ENCODE measurements around the gene COL23A1. TPM values are rescaled to one million over a fixed set of nuclear protein-coding genes. Genes with fewer than 3 reads are reported as not detected.
A peak's percentile ranks its signal among the peaks of the same experiment; 100 is the strongest.

The COL23A1 gene
- total and polyA plus RNA-seq, 2 of the 13 experiments (the other 11 are each of a cell fraction or from before 2014, with no cell fraction given), result not detected

DNA sequence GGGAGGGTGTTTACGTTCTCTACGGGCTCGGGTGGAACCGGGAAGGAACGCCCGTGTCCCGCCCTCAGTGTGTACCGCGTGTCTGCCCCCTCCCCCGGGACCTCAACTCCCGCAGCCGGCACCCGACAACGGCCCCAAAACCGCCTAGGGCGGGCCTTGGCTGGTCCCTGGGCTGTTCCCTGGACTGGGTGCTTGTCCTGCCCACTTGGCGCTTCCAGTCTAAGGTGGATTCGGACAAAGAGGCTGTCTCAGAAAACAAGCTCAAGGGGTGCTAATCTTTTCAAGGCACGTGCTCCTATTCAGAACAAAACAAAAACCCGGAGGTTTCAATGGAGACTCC, 37.0 kb upstream of the COL23A1 start (continued):
- TF ChIP-seq, protein P1, sequence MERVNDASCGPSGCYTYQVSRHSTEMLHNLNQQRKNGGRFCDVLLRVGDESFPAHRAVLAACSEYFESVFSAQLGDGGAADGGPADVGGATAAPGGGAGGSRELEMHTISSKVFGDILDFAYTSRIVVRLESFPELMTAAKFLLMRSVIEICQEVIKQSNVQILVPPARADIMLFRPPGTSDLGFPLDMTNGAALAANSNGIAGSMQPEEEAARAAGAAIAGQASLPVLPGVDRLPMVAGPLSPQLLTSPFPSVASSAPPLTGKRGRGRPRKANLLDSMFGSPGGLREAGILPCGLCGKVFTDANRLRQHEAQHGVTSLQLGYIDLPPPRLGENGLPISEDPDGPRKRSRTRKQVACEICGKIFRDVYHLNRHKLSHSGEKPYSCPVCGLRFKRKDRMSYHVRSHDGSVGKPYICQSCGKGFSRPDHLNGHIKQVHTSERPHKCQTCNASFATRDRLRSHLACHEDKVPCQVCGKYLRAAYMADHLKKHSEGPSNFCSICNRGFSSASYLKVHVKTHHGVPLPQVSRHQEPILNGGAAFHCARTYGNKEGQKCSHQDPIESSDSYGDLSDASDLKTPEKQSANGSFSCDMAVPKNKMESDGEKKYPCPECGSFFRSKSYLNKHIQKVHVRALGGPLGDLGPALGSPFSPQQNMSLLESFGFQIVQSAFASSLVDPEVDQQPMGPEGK (CRISPR knock-in tag; IDR thresholded peaks at IDR 0.05), result peak; percentile 51
- TF ChIP-seq ZNF331 (CRISPR knock-in tag; IDR thresholded peaks at IDR 0.05) (peak; percentile 62; the same call in 1 of the 2 replicates), MYC (CRISPR knock-in tag; IDR thresholded peaks at IDR 0.05; ENCODE audit: borderline replicate concordance) (0 out of 2 replicates have a peak, but pooled peaks have one; percentile 14), SALL1 (CRISPR knock-in tag; IDR thresholded peaks at IDR 0.05) (peak; percentile 4; the same call in 1 of the 2 replicates), ZFX (CRISPR knock-in tag; IDR thresholded peaks at IDR 0.05; ENCODE audit: low read depth) (no peak)

DNA sequence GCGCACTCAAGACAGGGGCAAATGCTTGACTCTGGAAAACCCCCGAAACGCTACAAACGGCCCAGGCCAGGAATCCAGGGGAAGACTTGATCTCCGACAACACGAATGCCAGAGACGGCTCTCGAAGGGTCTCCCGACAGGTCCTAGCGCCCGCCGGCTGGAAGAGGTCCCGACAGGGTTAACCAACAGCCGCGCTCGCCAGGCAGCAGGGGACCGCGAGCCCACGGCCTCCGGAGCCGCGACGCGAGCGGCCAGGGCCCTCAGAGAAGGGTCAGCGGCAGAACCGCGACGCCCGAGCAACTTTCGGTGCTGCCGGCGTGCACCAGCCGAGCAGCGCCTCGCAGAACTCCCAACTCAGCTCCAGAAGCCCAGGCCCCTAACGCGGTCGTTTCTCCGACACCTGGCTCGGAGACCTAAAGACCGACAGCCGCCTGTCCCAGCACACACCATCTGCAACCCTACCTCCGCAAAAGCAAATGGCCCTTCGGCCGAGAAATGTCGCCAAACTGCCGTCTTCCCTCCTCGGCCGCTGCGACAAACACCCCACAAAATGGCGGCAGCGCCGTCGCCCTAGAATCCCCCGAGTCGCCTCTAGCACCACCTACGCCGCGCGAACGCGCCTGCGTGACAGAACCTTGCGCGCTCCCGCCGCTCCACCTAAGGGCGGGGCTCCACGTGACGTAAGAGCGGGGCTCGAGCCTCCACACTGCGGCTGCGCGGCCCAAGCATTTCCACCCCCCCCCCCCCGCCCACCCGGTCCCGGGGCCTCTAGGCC, 36.5 kb upstream of the COL23A1 start, which contains the start of gene CLK4:
Gene CLK4, minus strand, starts transcription at position 567 of the 775 bp plus-strand sequence. CDS start 3,634 bp downstream, outside the sequence.
- Histone ChIP-seq H3K36me3 (replicated peaks in 1 of 2; ENCODE audit: control insufficient read depth in 1 of 2, insufficient read depth in 2 of 2, low read length in 2 of 2) (peaks cover 0 to 13% of the 10 kb centered on the region in 2 experiments; a peak in 3 of 5 replicates), H3K9me3 (ENCODE audit: low read length) (no peaks in the 10 kb centered on the region), H3K4me3 (replicated peaks in 1 of 3; ENCODE audit: insufficient read depth in 1 of 3, low read depth in 2 of 3, low read length in 3 of 3) (peak within 1 kb of the TSS; percentile 88 to 95 (median 91)), H3K79me2 (ENCODE audit: insufficient read depth, low read length) (peaks cover 45% of the 10 kb centered on the region), H2AFZ (ENCODE audit: low read length) (no peak within 1 kb of the TSS), H3K9ac (ENCODE audit: insufficient read depth, low read depth, low read length) (peak within 1 kb of the TSS; percentile 98), H3K27ac (ENCODE audit: extremely low read length, insufficient read depth, low read length) (peak within 1 kb of the TSS; percentile 90), H4K20me1 (ENCODE audit: insufficient read depth, low read length) (peaks cover 12% of the 10 kb centered on the region), H3K4me1 (ENCODE audit: insufficient read depth, low read length) (peaks cover 60% of the 10 kb centered on the region), H3K27me3 (ENCODE audit: control insufficient read depth in 1 of 2, insufficient read depth in 2 of 2, low read length in 2 of 2) (no peaks in the 10 kb centered on the region; a peak in 1 of 5 replicates), H3K4me2 (ENCODE audit: low read depth, low read length) (peak within 1 kb of the TSS; percentile 80)
- peak; percentile 78 for ATAC-seq
- BruUV-seq (replicated peaks), result TSS peak; percentile 69
- in situ Hi-C loops (cut with HindIII; ENCODE audit: extremely low pct_ligation_motif_present, low pct_unique_long_range_greater_than_20kb), result no loop called here
- ChIA-PET CTCF (ENCODE audit: low intra/inter-chr PET ratio, low total read pairs) (no interaction called here), POLR2A (interaction anchor here (1.0 to 1.4 kb wide), 3 partner anchors 14 to 233 kb away, joined by 3 to 5 read pairs (median 3); partner anchors contain the start of genes ZNF354A and ZNF354B)
- peak; percentile 78 for DNase-seq (ENCODE audit: low spot score)
- FAIRE-seq, result peak; percentile 4
- intact Hi-C loops (cut with micrococcal nuclease; ENCODE audit: unreplicated experiment), result loop anchor here (5.0 kb wide), 1 partner anchor 106 kb away; the partner anchor contains the start of gene ZNF354A
- under 1% methylated on average over 14 of the region's 79 CpGs for WGBS (ENCODE audit: low lambda C conversion rate)
- TF ChIP-seq, protein P2, sequence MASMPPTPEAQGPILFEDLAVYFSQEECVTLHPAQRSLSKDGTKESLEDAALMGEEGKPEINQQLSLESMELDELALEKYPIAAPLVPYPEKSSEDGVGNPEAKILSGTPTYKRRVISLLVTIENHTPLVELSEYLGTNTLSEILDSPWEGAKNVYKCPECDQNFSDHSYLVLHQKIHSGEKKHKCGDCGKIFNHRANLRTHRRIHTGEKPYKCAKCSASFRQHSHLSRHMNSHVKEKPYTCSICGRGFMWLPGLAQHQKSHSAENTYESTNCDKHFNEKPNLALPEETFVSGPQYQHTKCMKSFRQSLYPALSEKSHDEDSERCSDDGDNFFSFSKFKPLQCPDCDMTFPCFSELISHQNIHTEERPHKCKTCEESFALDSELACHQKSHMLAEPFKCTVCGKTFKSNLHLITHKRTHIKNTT (CRISPR knock-in tag; IDR thresholded peaks at IDR 0.05), result no peak
- TF ChIP-seq, protein P3, sequence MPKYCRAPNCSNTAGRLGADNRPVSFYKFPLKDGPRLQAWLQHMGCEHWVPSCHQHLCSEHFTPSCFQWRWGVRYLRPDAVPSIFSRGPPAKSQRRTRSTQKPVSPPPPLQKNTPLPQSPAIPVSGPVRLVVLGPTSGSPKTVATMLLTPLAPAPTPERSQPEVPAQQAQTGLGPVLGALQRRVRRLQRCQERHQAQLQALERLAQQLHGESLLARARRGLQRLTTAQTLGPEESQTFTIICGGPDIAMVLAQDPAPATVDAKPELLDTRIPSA (CRISPR knock-in tag; IDR thresholded peaks at IDR 0.05; ENCODE audit: borderline replicate concordance), result no peak
- TF ChIP-seq CBX1 (IDR thresholded peaks at IDR 0.05; ENCODE audit: low read depth) (no peak), ASH2L (IDR thresholded peaks at IDR 0.05; ENCODE audit: insufficient read length, low read depth, low read length) (peak; percentile 85), CHD4 (IDR thresholded peaks at IDR 0.05; ENCODE audit: borderline replicate concordance, low read length) (no peak), HES4 (CRISPR knock-in tag; IDR thresholded peaks at IDR 0.05; ENCODE audit: borderline replicate concordance) (peak; percentile 63; the same call in 1 of the 2 replicates), CHD2 (IDR thresholded peaks at IDR 0.05; ENCODE audit: low read depth, low read length) (no peak), SRSF9 (IDR thresholded peaks at IDR 0.05; ENCODE audit: borderline replicate concordance, insufficient read depth, low read depth, low read length, poor library complexity, severe bottlenecking) (no peak)
- TF ChIP-seq, protein P4, sequence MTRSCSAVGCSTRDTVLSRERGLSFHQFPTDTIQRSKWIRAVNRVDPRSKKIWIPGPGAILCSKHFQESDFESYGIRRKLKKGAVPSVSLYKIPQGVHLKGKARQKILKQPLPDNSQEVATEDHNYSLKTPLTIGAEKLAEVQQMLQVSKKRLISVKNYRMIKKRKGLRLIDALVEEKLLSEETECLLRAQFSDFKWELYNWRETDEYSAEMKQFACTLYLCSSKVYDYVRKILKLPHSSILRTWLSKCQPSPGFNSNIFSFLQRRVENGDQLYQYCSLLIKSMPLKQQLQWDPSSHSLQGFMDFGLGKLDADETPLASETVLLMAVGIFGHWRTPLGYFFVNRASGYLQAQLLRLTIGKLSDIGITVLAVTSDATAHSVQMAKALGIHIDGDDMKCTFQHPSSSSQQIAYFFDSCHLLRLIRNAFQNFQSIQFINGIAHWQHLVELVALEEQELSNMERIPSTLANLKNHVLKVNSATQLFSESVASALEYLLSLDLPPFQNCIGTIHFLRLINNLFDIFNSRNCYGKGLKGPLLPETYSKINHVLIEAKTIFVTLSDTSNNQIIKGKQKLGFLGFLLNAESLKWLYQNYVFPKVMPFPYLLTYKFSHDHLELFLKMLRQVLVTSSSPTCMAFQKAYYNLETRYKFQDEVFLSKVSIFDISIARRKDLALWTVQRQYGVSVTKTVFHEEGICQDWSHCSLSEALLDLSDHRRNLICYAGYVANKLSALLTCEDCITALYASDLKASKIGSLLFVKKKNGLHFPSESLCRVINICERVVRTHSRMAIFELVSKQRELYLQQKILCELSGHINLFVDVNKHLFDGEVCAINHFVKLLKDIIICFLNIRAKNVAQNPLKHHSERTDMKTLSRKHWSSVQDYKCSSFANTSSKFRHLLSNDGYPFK (CRISPR knock-in tag; IDR thresholded peaks at IDR 0.05; ENCODE audit: borderline replicate concordance), result peak; percentile 51; the same call in 1 of the 2 replicates
